ENCODE results near the gene CD44. TPM values are rescaled to one million over a fixed set of nuclear protein-coding genes. Genes with fewer than 3 reads are reported as not detected.

CD44 gene
- total RNA-seq, 3 donors from 2014 or later, result 105 to 154 (median 136) TPM

- Histone ChIP-seq H3K4me1 (ENCODE audit: low read depth) (no peaks in the 10 kb centered on the region), H3K36me3 (ENCODE audit: low read depth) (no peaks in the 10 kb centered on the region), H3K9me3 (no peaks in the 10 kb centered on the region), H3K4me3 (no peak overlapping the region)
- intact Hi-C loops (cut with DNase I, micrococcal nuclease), result no loop called here
- ATAC-seq, result no peak
- no peak for TF ChIP-seq CTCF (IDR thresholded peaks at IDR 0.05)
- DNase-seq, result no peak
Measured at GRCh38 chr11:35253237-35253636, 114.3 kb downstream of the CD44 start.

GRCh38 chr11:35255514-35255913 is 116.5 kb downstream of the CD44 start:
- intact Hi-C loops (cut with DNase I, micrococcal nuclease), result no loop called here
- ATAC-seq (no peak), DNase-seq (no peak)
- no peaks in the 10 kb centered on the region for H3K4me1 ChIP-seq (ENCODE audit: low read depth)
- TF ChIP-seq CTCF (IDR thresholded peaks at IDR 0.05), result no peak
- H3K4me3 ChIP-seq, result no peak overlapping the region
- no peaks in the 10 kb centered on the region for H3K9me3 ChIP-seq
- no peaks in the 10 kb centered on the region for H3K36me3 ChIP-seq (ENCODE audit: low read depth)

GRCh38 chr11:35256296-35256695 is 117.3 kb downstream of the CD44 start:
- intact Hi-C loops (cut with DNase I, micrococcal nuclease), result no loop called here

GRCh38 chr11:35257281-35257680 is 118.3 kb downstream of the CD44 start:
- Histone ChIP-seq H3K9me3 (no peaks in the 10 kb centered on the region), H3K36me3 (ENCODE audit: low read depth) (no peaks in the 10 kb centered on the region), H3K4me3 (no peak overlapping the region), H3K4me1 (ENCODE audit: low read depth) (no peaks in the 10 kb centered on the region)
- TF ChIP-seq CTCF (IDR thresholded peaks at IDR 0.05), result no peak
- no peak for DNase-seq
- intact Hi-C loops (cut with DNase I, micrococcal nuclease), result no loop called here
- ATAC-seq, result peak; percentile 65

More at GRCh38 chr11:35256296-35256695, 117.3 kb downstream of the CD44 start:
- H3K4me1 ChIP-seq (ENCODE audit: low read depth), result no peaks in the 10 kb centered on the region
- no peaks in the 10 kb centered on the region for H3K9me3 ChIP-seq
- H3K4me3 ChIP-seq, result no peak overlapping the region
- no peak for ATAC-seq
- DNase-seq, result no peak
- TF ChIP-seq CTCF (IDR thresholded peaks at IDR 0.05), result no peak
- H3K36me3 ChIP-seq (ENCODE audit: low read depth), result no peaks in the 10 kb centered on the region

- no peaks in the 10 kb centered on the region for H3K36me3 ChIP-seq (ENCODE audit: low read depth)
- no peak overlapping the region for H3K4me3 ChIP-seq
- no peaks in the 10 kb centered on the region for H3K9me3 ChIP-seq
- intact Hi-C loops (cut with DNase I, micrococcal nuclease), result no loop called here
- ATAC-seq (no peak), DNase-seq (no peak)
- no peaks in the 10 kb centered on the region for H3K4me1 ChIP-seq (ENCODE audit: low read depth)
- TF ChIP-seq CTCF (IDR thresholded peaks at IDR 0.05), result no peak
Measured at GRCh38 chr11:35259529-35259928, 120.6 kb downstream of the CD44 start.

- TF ChIP-seq CTCF (IDR thresholded peaks at IDR 0.05), result no peak
- intact Hi-C loops (cut with DNase I, micrococcal nuclease), result no loop called here
- no peaks in the 10 kb centered on the region for H3K9me3 ChIP-seq
- no peak overlapping the region for H3K4me3 ChIP-seq
- ATAC-seq (peak; percentile 44), DNase-seq (no peak)
- H3K36me3 ChIP-seq (ENCODE audit: low read depth), result no peaks in the 10 kb centered on the region
- H3K4me1 ChIP-seq (ENCODE audit: low read depth), result no peaks in the 10 kb centered on the region
Measured at GRCh38 chr11:35260342-35260985, 121.5 kb downstream of the CD44 start.

All from mucosa of descending colon (tissue), 3 donors.